K562 (cell line): ENCODE measurements around the gene PRXL2B. TPM values are rescaled to one million over a fixed set of nuclear protein-coding genes. Genes with fewer than 3 reads are reported as not detected.

ENCODE experiments used
- BACH1 ChIP-seq: fragments of 200-800 bp; sonication (Bioruptor generic); IDR thresholded peaks from 2 replicates; pipeline ENCODE4 v1.6.1; 2016; ENCODE audit warnings: missing genetic modification characterization, missing compliant biosample characterization
- CTBP1 ChIP-seq: fragments of 450-650 bp; IDR thresholded peaks from 2 replicates; pipeline ENCODE4 v1.6.1; 2016; ENCODE audit warnings: borderline replicate concordance
- CUX1 ChIP-seq: fragments of 200-800 bp; sonication (Bioruptor generic); IDR thresholded peaks from 2 replicates; pipeline ENCODE4 v1.6.1; 2016; ENCODE audit warnings: missing genetic modification characterization, missing compliant biosample characterization
- EGR1 ChIP-seq: fragments of 450-650 bp; conservative IDR thresholded peaks from 2 replicates; pipeline ENCODE4 v1.6.1; 2017; ENCODE audit warnings: mild to moderate bottlenecking
- HDAC6 ChIP-seq: IDR thresholded peaks from 2 replicates; pipeline ENCODE4 v1.6.1; 2012; ENCODE audit warnings: low read depth, mild to moderate bottlenecking, control low read depth, inconsistent platforms, low read length, moderate library complexity
- MXD1 ChIP-seq: fragments of 250-450 bp; sonication (Bioruptor Pico); IDR thresholded peaks from 2 replicates; pipeline ENCODE4 v1.8.0; 2021; ENCODE audit warnings: borderline replicate concordance, mild to moderate bottlenecking, moderate library complexity; ENCODE audit not compliant: poor library complexity, severe bottlenecking
- PRDM10 ChIP-seq: fragments of 450-650 bp; IDR thresholded peaks from 2 replicates; pipeline ENCODE4 v1.6.1; 2018; ENCODE audit not compliant: partially characterized antibody
- RBM15 ChIP-seq: fragments of 200-400 bp; formaldehyde crosslinking; IDR thresholded peaks from 2 replicates; pipeline ENCODE4 v1.6.1; 2018; ENCODE audit warnings: mild to moderate bottlenecking, low read length, moderate library complexity; ENCODE audit not compliant: insufficient read depth
- SIRT6 ChIP-seq: IDR thresholded peaks from one replicate; pipeline ENCODE4 v1.6.1; 2012; ENCODE audit warnings: low read depth, mild to moderate bottlenecking, control low read depth, inconsistent platforms, low read length, moderate library complexity
- ZBTB49 ChIP-seq: sonication (generic); formaldehyde crosslinking; IDR thresholded peaks from 2 replicates; pipeline ENCODE4 v1.8.0; 2022; ENCODE audit warnings: missing genetic modification reagents, mild to moderate bottlenecking, borderline replicate concordance
- ZNF280B ChIP-seq: fragments of 250-450 bp; sonication (Bioruptor Pico); IDR thresholded peaks from 2 replicates; pipeline ENCODE4 v1.5.1; 2021; ENCODE audit warnings: mild to moderate bottlenecking
- polyA plus RNA-seq, 8 experiments: library from polyadenylated mRNA; depleted of rRNA in 4 of 8; stranded (reverse) in 5 of 8; unstranded in 3 of 8; fragments of >200 nt; fragmentation: Nextera tagmentation in 2 of 8; fragmentation: Illumina TruSeq in 1 of 8; extraction: Ambion mirVana in 2 of 8; extraction: Trizol in 1 of 8; gene quantifications; 2 replicates each; pipeline versions ENCODE4 v1.2.1 to v1.2.3, GENCODE V29; 2011 to 2014; ENCODE audit warnings: inconsistent platforms in 1 of 8, missing spikeins in 1 of 8
- total RNA-seq, 7 experiments: library from RNA; depleted of rRNA in 6 of 7; stranded (reverse); fragments of >200 nt in 6 of 7; fragmentation: Illumina TruSeq in 2 of 7; extraction: Trizol in 2 of 7; gene quantifications; 2 replicates each; pipeline versions ENCODE4 v1.2.1 to v1.2.3, GENCODE V29; 2011 to 2021; ENCODE audit warnings: low replicate concordance in 1 of 7

Gene PRXL2B
- total and polyA plus RNA-seq, 9 of the 15 experiments (the other 6 are each of a cell fraction or from before 2014, with no cell fraction given), result 0.99 to 25.3 (median 11.8) TPM

- TF ChIP-seq HDAC6 (no peak), SIRT6 (no peak), BACH1 (no peak), PRDM10 (peak; percentile 78), CTBP1 (no peak), RBM15 (no peak), CUX1 (no peak), ZNF280B (CRISPR knock-in tag) (no peak), MXD1 (CRISPR knock-in tag) (no peak), ZBTB49 (CRISPR knock-in tag) (no peak), EGR1 (no peak)
Measured at GRCh38 chr1:2560299-2561073, 26.1 kb upstream of the PRXL2B start (continued).
